Effector memory CD8-positive, alpha-beta T cell (primary cell): ENCODE results near the gene SYT8.
"Not testable (repeated sequence)": the region's sequence is repeated elsewhere in the genome, so short reads cannot be mapped to it uniquely, and the experiment has no call there.

Experiments
- ATAC-seq: fragments of 150-1000 bp; cut with Tn5 transposase; replicated peaks from 2 replicates; pipeline ENCODE4 v1.10.0; 2021; ENCODE audit warnings: mild to moderate bottlenecking, moderate library complexity
- DNase-seq, 3 experiments: peaks; one replicate each; pipeline ENCODE4 v3.0.0; 2021
- H3K27ac Mint-ChIP-seq, 2 donors: one replicate each; pipeline ENCODE4 v1.8.0; 2022; ENCODE audit warnings: mild to moderate bottlenecking in 2 of 2, mixed read lengths in 2 of 2, moderate library complexity in 2 of 2
- H3K27me3 Mint-ChIP-seq, 2 donors: one replicate each; pipeline ENCODE4 v1.8.0; 2022; ENCODE audit warnings: mixed read lengths in 2 of 2
- H3K36me3 Mint-ChIP-seq: one replicate; pipeline ENCODE4 v1.8.0; 2022; ENCODE audit warnings: mild to moderate bottlenecking, moderate library complexity, mixed read lengths; ENCODE audit not compliant: insufficient read depth
- H3K4me1 Mint-ChIP-seq, 2 donors: one replicate each; pipeline ENCODE4 v1.8.0; 2022; ENCODE audit warnings: low read depth in 2 of 2, mixed read lengths in 2 of 2
- H3K4me3 Mint-ChIP-seq, 2 donors: one replicate each; pipeline ENCODE4 v1.8.0; 2022; ENCODE audit warnings: mild to moderate bottlenecking in 2 of 2, mixed read lengths in 2 of 2, moderate library complexity in 2 of 2
- H3K9me3 Mint-ChIP-seq, 2 donors: one replicate each; pipeline ENCODE4 v1.8.0; 2022; ENCODE audit warnings: mixed read lengths in 2 of 2

The SYT8 gene

DNA sequence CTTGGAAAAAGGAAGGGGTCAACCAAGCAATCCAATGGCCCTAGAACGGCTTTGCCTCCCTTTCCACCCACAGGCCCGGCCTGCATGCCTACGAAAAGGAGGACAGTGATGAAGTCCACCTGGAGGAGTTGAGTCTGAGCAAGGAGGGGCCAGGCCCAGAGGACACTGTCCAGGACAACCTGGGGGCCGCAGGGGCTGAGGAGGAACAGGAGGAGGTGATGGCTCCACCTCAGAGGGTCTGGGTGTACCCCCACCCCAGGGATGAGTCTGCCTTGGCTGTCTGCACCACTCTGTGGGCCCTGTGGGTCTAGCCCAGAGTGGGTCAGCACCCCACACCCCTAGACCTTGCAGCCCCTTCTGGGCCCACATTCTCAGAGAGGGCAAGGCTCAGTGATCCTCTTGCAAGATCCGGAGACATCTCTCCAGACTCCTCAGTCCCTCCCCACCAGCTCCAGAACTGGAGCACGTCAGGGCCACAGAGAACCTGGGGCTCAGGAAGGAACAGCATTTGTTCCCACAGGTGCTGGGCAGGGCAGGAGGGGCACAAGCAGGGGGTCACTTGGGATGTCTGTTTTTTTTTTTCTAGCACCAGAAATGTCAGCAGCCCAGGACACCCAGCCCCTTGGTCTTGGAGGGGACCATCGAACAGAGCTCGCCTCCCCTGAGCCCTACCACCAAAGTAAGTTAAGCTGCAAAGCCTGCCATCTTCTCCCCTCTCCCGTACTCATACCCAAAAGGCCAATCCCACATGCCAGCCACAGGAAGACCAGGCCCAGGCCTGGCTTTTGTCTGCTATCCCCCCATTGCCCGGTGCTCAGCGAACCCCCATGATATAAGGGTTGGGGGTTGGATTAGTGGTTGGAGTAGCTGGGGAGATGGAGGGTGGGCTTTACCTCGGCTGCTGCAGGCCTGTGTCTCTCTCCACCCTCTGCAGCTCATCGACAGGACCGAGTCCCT, 48.8 kb downstream of the SYT8 start:
- ATAC-seq: no peak
- Mint-ChIP-seq H3K9me3 (no peaks in the 10 kb centered on the region), H3K36me3 (peaks cover 29% of the 10 kb centered on the region), H3K27me3 (no peaks in the 10 kb centered on the region), H3K4me3 (no peak overlapping the region), H3K27ac (no peak overlapping the region), H3K4me1 (peaks cover 17 to 23% of the 10 kb centered on the region in 2 donors)
- DNase-seq: no peak

DNA sequence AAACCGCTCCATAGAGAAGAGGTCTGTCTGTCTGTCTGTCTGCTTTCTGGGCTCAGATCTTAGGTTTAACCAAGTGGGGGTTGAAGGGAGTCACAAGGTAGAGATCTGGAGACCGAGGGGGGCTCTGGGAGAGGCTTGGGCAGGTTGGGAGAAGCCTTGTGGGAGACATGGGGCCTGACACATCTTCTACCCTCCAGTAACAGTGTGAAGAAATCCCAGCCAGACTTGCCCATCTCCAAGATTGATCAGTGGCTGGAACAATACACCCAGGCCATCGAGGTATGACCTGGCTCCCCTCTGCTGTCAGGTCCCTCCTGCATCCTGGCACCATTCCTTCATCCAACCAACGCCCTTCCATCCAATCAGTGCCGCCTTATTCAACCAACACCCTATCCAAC, 49.5 kb downstream of the SYT8 start:
- ATAC-seq (no peak), DNase-seq (no peak)
- H3K27me3 Mint-ChIP-seq: no peaks in the 10 kb centered on the region
- peaks cover 30% of the 10 kb centered on the region for H3K36me3 Mint-ChIP-seq
- peaks cover 22 to 29% of the 10 kb centered on the region in 2 donors for H3K4me1 Mint-ChIP-seq
- no peaks in the 10 kb centered on the region for H3K9me3 Mint-ChIP-seq
- H3K27ac Mint-ChIP-seq: no peak overlapping the region
- no peak overlapping the region for H3K4me3 Mint-ChIP-seq

DNA sequence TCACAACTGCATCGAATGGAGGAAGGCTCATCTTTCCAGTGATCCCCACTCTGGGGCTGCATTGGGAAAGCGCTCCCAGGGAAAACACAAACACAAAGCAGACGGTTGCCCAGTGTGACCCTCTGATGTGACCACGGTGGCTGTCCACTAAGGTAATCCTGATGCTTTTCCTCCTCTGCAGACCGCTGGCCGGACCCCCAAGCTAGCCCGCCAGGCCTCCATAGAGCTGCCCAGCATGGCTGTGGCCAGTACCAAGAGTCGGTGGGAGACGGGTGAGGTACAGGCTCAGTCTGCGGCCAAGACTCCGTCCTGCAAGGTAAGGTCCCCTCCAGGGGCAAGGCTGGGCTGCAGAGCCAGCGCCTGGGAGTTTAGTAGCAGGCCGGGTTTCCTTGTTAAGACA, 51.8 kb downstream of the SYT8 start:
- peaks cover 18 to 19% of the 10 kb centered on the region in 2 donors for H3K4me1 Mint-ChIP-seq
- not testable (repeated sequence) for H3K4me3 Mint-ChIP-seq, H3K9me3 Mint-ChIP-seq, DNase-seq, ATAC-seq, H3K27ac Mint-ChIP-seq, H3K27me3 Mint-ChIP-seq
- H3K36me3 Mint-ChIP-seq: peaks cover 21% of the 10 kb centered on the region
